ENCODE measurements around the gene BMPER.

BMPER gene

GRCh38 chr7:34177476-34177875, 272.1 kb downstream of the BMPER start:
- no peak for DNase-seq (ENCODE audit: low read depth in 2 of 2)

- DNase-seq (ENCODE audit: low read depth in 2 of 2): no peak
Observed at GRCh38 chr7:34181271-34181958, 276.1 kb downstream of the BMPER start.

- DNase-seq (ENCODE audit: low read depth in 2 of 2): no peak
Observed at GRCh38 chr7:34184466-34184865, 279.1 kb downstream of the BMPER start.

- no peak for DNase-seq (ENCODE audit: low read depth in 2 of 2)
Observed at GRCh38 chr7:34187798-34188307, 282.5 kb downstream of the BMPER start.

- no peak for DNase-seq (ENCODE audit: low read depth in 2 of 2)
Observed at GRCh38 chr7:34189031-34189430, 283.7 kb downstream of the BMPER start.

GRCh38 chr7:34190299-34190698, 285.0 kb downstream of the BMPER start:
- DNase-seq (ENCODE audit: low read depth in 2 of 2): no peak

- no peak for DNase-seq (ENCODE audit: low read depth in 2 of 2)
Observed at GRCh38 chr7:34191162-34191561, 285.8 kb downstream of the BMPER start.

- DNase-seq (ENCODE audit: low read depth in 2 of 2): no peak
Observed at GRCh38 chr7:34191771-34192479, 286.6 kb downstream of the BMPER start.

- DNase-seq (ENCODE audit: low read depth in 2 of 2): no peak
Observed at GRCh38 chr7:34192906-34193305, 287.6 kb downstream of the BMPER start.

- DNase-seq (ENCODE audit: low read depth in 2 of 2): no peak
Observed at GRCh38 chr7:34198231-34198641, 292.9 kb downstream of the BMPER start.
